IMR-90 (cell line): ENCODE measurements around the gene CLDN14. TPM values are rescaled to one million over a fixed set of nuclear protein-coding genes. Genes with fewer than 3 reads are reported as not detected.

Experiments used
- ATAC-seq: fragments of 200-7000 bp; cut with Tn5 transposase; 2 replicates; pipeline ENCODE4 v1.9.1; 2020; ENCODE audit warnings: low read depth, mild to moderate bottlenecking, moderate library complexity
- BruUV-seq: library from RNA; stranded (reverse); fragments of 400-500 nt; replicated peaks from 2 replicates; lab custom pipeline; 2021; lab: Mats Ljungman, UMichigan
- CTCF ChIA-PET: fragments of 300-600 bp; formaldehyde crosslinking; extraction: SDS; loops from one replicate; lab custom pipeline; 2021; ENCODE audit warnings: antibody characterized with exemption; lab: Yijun Ruan, JAX
- POLR2A ChIA-PET: fragments of 300-600 bp; sonication (Branson Sonifier 250); formaldehyde crosslinking; loops from one replicate; lab custom pipeline; 2022; ENCODE audit warnings: antibody characterized with exemption; ENCODE audit not compliant: unreplicated experiment; lab: Charles Lee
- DNase-seq: peaks from one replicate; pipeline ENCODE4 v3.0.0; 2013
- H2AFZ ChIP-seq: replicated peaks from 2 replicates; pipeline ENCODE3; 2013; ENCODE audit warnings: low read length, mild to moderate bottlenecking; ENCODE audit not compliant: poor library complexity
- H2AK5ac ChIP-seq: 2 replicates; pipeline ENCODE4 v1.6.1; 2013; ENCODE audit warnings: low read depth, low read length, inconsistent platforms
- H2AK9ac ChIP-seq: replicated peaks from 2 replicates; pipeline ENCODE3; 2013; ENCODE audit warnings: mild to moderate bottlenecking, low read depth, low read length, moderate library complexity; ENCODE audit not compliant: poor library complexity
- H2BK120ac ChIP-seq: 2 replicates; pipeline ENCODE4 v1.6.1; 2013; ENCODE audit warnings: low read depth, low read length, inconsistent platforms
- H2BK15ac ChIP-seq: 3 replicates; pipeline ENCODE4 v1.6.1; 2013; ENCODE audit warnings: low read depth, low read length, inconsistent platforms
- H2BK20ac ChIP-seq: 2 replicates; pipeline ENCODE4 v1.6.1; 2013; ENCODE audit warnings: low read depth, mild to moderate bottlenecking, inconsistent platforms, low read length, moderate library complexity
- H2BK5ac ChIP-seq: 2 replicates; pipeline ENCODE4 v1.6.1; 2013; ENCODE audit warnings: mild to moderate bottlenecking, low read depth, low read length, inconsistent platforms; ENCODE audit not compliant: poor library complexity, severe bottlenecking
- H3K14ac ChIP-seq: replicated peaks from 2 replicates; pipeline ENCODE4 v1.6.1; 2013; ENCODE audit warnings: low read depth, low read length, inconsistent platforms
- H3K18ac ChIP-seq: 2 replicates; pipeline ENCODE4 v1.6.1; 2013; ENCODE audit warnings: low read depth, low read length, control low read depth
- H3K23ac ChIP-seq: 2 replicates; pipeline ENCODE4 v1.6.1; 2013; ENCODE audit warnings: low read depth, low read length, inconsistent platforms
- H3K27ac ChIP-seq: 2 replicates; pipeline ENCODE4 v1.5.1; 2013; ENCODE audit warnings: mild to moderate bottlenecking, control low read depth, low read length; ENCODE audit not compliant: insufficient read depth
- H3K27me3 ChIP-seq: 2 replicates; pipeline ENCODE4 v1.6.1; 2013; ENCODE audit warnings: low read length; ENCODE audit not compliant: control insufficient read depth, insufficient read depth
- H3K36me3 ChIP-seq: 2 replicates; pipeline ENCODE4 v1.6.1; 2013; ENCODE audit warnings: low read length, mixed read lengths; ENCODE audit not compliant: control insufficient read depth, insufficient read depth
- H3K4ac ChIP-seq: 2 replicates; pipeline ENCODE4 v1.6.1; 2013; ENCODE audit warnings: low read depth, low read length, inconsistent platforms
- H3K4me1 ChIP-seq: 2 replicates; pipeline ENCODE4 v1.6.1; 2013; ENCODE audit warnings: low read length, mixed read lengths; ENCODE audit not compliant: control insufficient read depth, insufficient read depth
- H3K4me2 ChIP-seq: 2 replicates; pipeline ENCODE4 v1.6.1; 2013; ENCODE audit warnings: low read depth, mild to moderate bottlenecking, control low read depth, low read length, moderate library complexity
- H3K4me3 ChIP-seq: 2 replicates; pipeline ENCODE4 v1.5.1; 2013; ENCODE audit warnings: low read depth, mild to moderate bottlenecking, control low read depth, low read length, moderate library complexity; ENCODE audit not compliant: insufficient read depth
- H3K56ac ChIP-seq: 2 replicates; pipeline ENCODE4 v1.6.1; 2013; ENCODE audit warnings: low read length, inconsistent platforms; ENCODE audit not compliant: insufficient read depth; ENCODE audit errors: extremely low read depth
- H3K79me1 ChIP-seq, 2 experiments: 2 replicates each; pipeline ENCODE4 v1.6.1; 2013; ENCODE audit warnings: low read length in 2 of 2, inconsistent platforms in 1 of 2, low read depth in 1 of 2
- H3K9ac ChIP-seq: 2 replicates; pipeline ENCODE4 v1.6.1; 2013; ENCODE audit warnings: low read depth, low read length, control low read depth
- H3K9me1 ChIP-seq: 2 replicates; pipeline ENCODE4 v1.6.1; 2013; ENCODE audit warnings: low read length, inconsistent platforms; ENCODE audit not compliant: insufficient read depth
- H3K9me3 ChIP-seq: 2 replicates; pipeline ENCODE4 v1.6.1; 2013; ENCODE audit warnings: low read length; ENCODE audit not compliant: control insufficient read depth, insufficient read depth
- H4K20me1 ChIP-seq: 2 replicates; pipeline ENCODE4 v1.6.1; 2013; ENCODE audit warnings: low read length, inconsistent platforms; ENCODE audit not compliant: insufficient read depth
- H4K5ac ChIP-seq: 2 replicates; pipeline ENCODE4 v1.6.1; 2013; ENCODE audit warnings: mild to moderate bottlenecking, low read depth, low read length, control low read depth
- H4K8ac ChIP-seq, 2 experiments: 2 replicates each; pipeline ENCODE4 v1.6.1; 2013; ENCODE audit warnings: low read depth in 2 of 2, low read length in 2 of 2, control low read depth in 1 of 2, inconsistent platforms in 1 of 2
- H4K91ac ChIP-seq: 2 replicates; pipeline ENCODE4 v1.6.1; 2013; ENCODE audit warnings: low read depth, low read length, inconsistent platforms; ENCODE audit not compliant: insufficient read depth
- BHLHE40 ChIP-seq: fragments of 150-350 bp; IDR thresholded peaks from 2 replicates; pipeline ENCODE4 v1.6.1; 2016; ENCODE audit warnings: mild to moderate bottlenecking, low read depth, low read length
- CEBPB ChIP-seq: IDR thresholded peaks from 2 replicates; pipeline ENCODE4 v1.6.1; 2012; ENCODE audit warnings: low read depth, low read length, improper control_type of control experiment
- MAZ ChIP-seq: IDR thresholded peaks from 2 replicates; pipeline ENCODE4 v1.6.1; 2012; ENCODE audit warnings: low read depth, mild to moderate bottlenecking, low read length, improper control_type of control experiment, moderate library complexity, borderline replicate concordance
- POLR2A ChIP-seq: IDR thresholded peaks from 2 replicates; pipeline ENCODE4 v1.6.1; 2012; ENCODE audit warnings: mild to moderate bottlenecking, low read depth, low read length
- RFX5 ChIP-seq: IDR thresholded peaks from 2 replicates; pipeline ENCODE4 v1.8.0; 2012; ENCODE audit warnings: low read depth, mild to moderate bottlenecking, low read length, moderate library complexity
- WGBS, 2 experiments: methylation state at CpG; one replicate each; pipeline versions ENCODE4 v1.1.5 to v1.1.7; 2013; ENCODE audit warnings: missing lambda C conversion rate in 2 of 2; ENCODE audit not compliant: insufficient read length in 1 of 2; ENCODE audit errors: extremely low coverage in 2 of 2; 5-methylcytosine and 5-hydroxymethylcytosine counted together
- dilution Hi-C: fragments of 300-500 bp; cut with HindIII; formaldehyde crosslinking; loops from one replicate; pipeline ENCODE4 v1.14.3; 2018; ENCODE audit warnings: low sequenced_read_pairs; ENCODE audit not compliant: unreplicated experiment
- in situ Hi-C: fragments of 300-500 bp; cut with MboI; formaldehyde crosslinking; loops from 3 replicates; pipeline ENCODE4 v1.14.3; 2019; ENCODE audit warnings: low sequenced_read_pairs, inconsistent platforms, mixed read lengths
- intact Hi-C: fragments of 100-400 bp; cut with micrococcal nuclease; formaldehyde crosslinking; loops from 2 replicates; pipeline ENCODE4 v1.10.0; 2022
- polyA plus RNA-seq, 3 experiments: library from polyadenylated mRNA; depleted of rRNA; stranded (reverse); fragments of >200 nt; gene quantifications; 2 replicates each; pipeline ENCODE4 v1.2.3, GENCODE V29; 2012; ENCODE audit warnings: low replicate concordance in 1 of 3
- total RNA-seq: library from RNA; depleted of rRNA; stranded (reverse); fragments of >200 nt; gene quantifications from 2 replicates; pipeline ENCODE4 v1.2.3, GENCODE V29; 2012

CLDN14 gene
- total and polyA plus RNA-seq, 2 of the 4 experiments (the other 2 are of a cell fraction), result not detected

GRCh38 chr21:36419241-36419640 lies 60.7 kb downstream of the CLDN14 start:
- Histone ChIP-seq H3K79me1 (no peaks in the 10 kb centered on the region), H3K27ac (no peak overlapping the region), H3K9ac (no peak overlapping the region), H3K4me2 (no peak overlapping the region), H3K4me1 (no peaks in the 10 kb centered on the region), H3K4me3 (no peak overlapping the region), H2BK20ac (no peak overlapping the region), H4K20me1 (no peaks in the 10 kb centered on the region), H4K5ac (no peak overlapping the region), H3K14ac (no peak overlapping the region), H2BK5ac (no peak overlapping the region), H2AK9ac (no peak overlapping the region), H3K18ac (no peak overlapping the region), H3K36me3 (no peaks in the 10 kb centered on the region; the same call in 1 of the 2 replicates), H2BK120ac (no peak overlapping the region), H2AFZ (no peak overlapping the region), H3K9me1 (no peaks in the 10 kb centered on the region; the same call in 1 of the 2 replicates), H3K9me3 (no peaks in the 10 kb centered on the region), H3K27me3 (no peaks in the 10 kb centered on the region), H2AK5ac (no peak overlapping the region), H2BK15ac (no peak overlapping the region), H3K56ac (no peak overlapping the region), H4K91ac (no peak overlapping the region), H3K23ac (no peak overlapping the region), H4K8ac (no peak overlapping the region), H3K4ac (no peak overlapping the region)
- ATAC-seq, result no peak
- ChIA-PET CTCF (interaction anchor here (0.6 to 0.8 kb wide), 3 partner anchors 17 to 534 kb away, joined by 3 to 5 read pairs (median 3); no protein-coding TSS in a partner anchor), POLR2A (no interaction called here)
- TF ChIP-seq MAZ (no peak), BHLHE40 (no peak), RFX5 (no peak), CEBPB (no peak), POLR2A (no peak)
- DNase-seq, result no peak
- 95% methylated on average over 3 of the region's 14 CpGs; no CpG with 5 or more reads in 1 of the 2 experiments for WGBS, 2 experiments
- dilution Hi-C loops, result no loop called here
- no TSS peak for BruUV-seq
- intact Hi-C loops, result no loop called here
- in situ Hi-C loops, result no loop called here
